ENCODE data around the gene POTEF.
"Not testable (repeated sequence)": the region's sequence is repeated elsewhere in the genome, so short reads cannot be mapped to it uniquely, and the experiment has no call there.

Gene POTEF

GRCh38 chr2:130152816-130153595 is 24.0 kb upstream of the POTEF start:
- no peak for DNase-seq

- DNase-seq = not testable (repeated sequence)
Observed at GRCh38 chr2:130152136-130152815, 23.3 kb upstream of the POTEF start.

- not testable (repeated sequence) for DNase-seq
Observed at GRCh38 chr2:130151145-130151512, 22.1 kb upstream of the POTEF start.

GRCh38 chr2:130150181-130151144 is 21.4 kb upstream of the POTEF start:
- DNase-seq = no peak

- DNase-seq = not testable (repeated sequence)
Observed at GRCh38 chr2:130148515-130148914, 19.5 kb upstream of the POTEF start.

GRCh38 chr2:130145006-130145414 is 16.0 kb upstream of the POTEF start, which contains the start of gene CCDC74B:
CCDC74B (minus strand) TSS chr2:130145112; CDS start chr2:130144996, 116 bp downstream.
- peak; percentile 13 to 23 (median 18) for DNase-seq

GRCh38 chr2:130143266-130144039 is 14.4 kb upstream of the POTEF start:
- not testable (repeated sequence) for DNase-seq

- not testable (repeated sequence) for DNase-seq
Observed at GRCh38 chr2:130142396-130143265, 13.6 kb upstream of the POTEF start.

GRCh38 chr2:130141645-130142370 is 12.8 kb upstream of the POTEF start:
- DNase-seq = not testable (repeated sequence)

GRCh38 chr2:130141002-130141401 is 12.0 kb upstream of the POTEF start:
- DNase-seq = not testable (repeated sequence)

- not testable (repeated sequence) for DNase-seq
Observed at GRCh38 chr2:130140516-130140915, 11.5 kb upstream of the POTEF start.

- DNase-seq = not testable (repeated sequence)
Observed at GRCh38 chr2:130139331-130140280, 10.6 kb upstream of the POTEF start.

GRCh38 chr2:130138841-130139251 is 9.8 kb upstream of the POTEF start:
- DNase-seq = not testable (repeated sequence)

- DNase-seq = not testable (repeated sequence)
Observed at GRCh38 chr2:130138326-130138725, 9.3 kb upstream of the POTEF start.

- not testable (repeated sequence) for DNase-seq
Observed at GRCh38 chr2:130137118-130137517, 8.1 kb upstream of the POTEF start.

GRCh38 chr2:130136546-130136945 is 7.5 kb upstream of the POTEF start:
- DNase-seq = not testable (repeated sequence)

GRCh38 chr2:130135692-130136541 is 6.9 kb upstream of the POTEF start:
- DNase-seq = no peak

GRCh38 chr2:130128464-130128863 is 558 bp downstream of the POTEF start:
- not testable (repeated sequence) for DNase-seq

Data from activated CD4-positive, CD25-positive, alpha-beta regulatory T cell (primary cell).